ENCODE data around the gene NUCKS1. TPM values are rescaled to one million over a fixed set of nuclear protein-coding genes. Genes with fewer than 3 reads are reported as not detected.

Gene NUCKS1
- total and polyA plus RNA-seq, 2 of the 8 experiments (the other 6 are each of a cell fraction or from before 2014, with no cell fraction given), result 126 to 461 TPM

DNA sequence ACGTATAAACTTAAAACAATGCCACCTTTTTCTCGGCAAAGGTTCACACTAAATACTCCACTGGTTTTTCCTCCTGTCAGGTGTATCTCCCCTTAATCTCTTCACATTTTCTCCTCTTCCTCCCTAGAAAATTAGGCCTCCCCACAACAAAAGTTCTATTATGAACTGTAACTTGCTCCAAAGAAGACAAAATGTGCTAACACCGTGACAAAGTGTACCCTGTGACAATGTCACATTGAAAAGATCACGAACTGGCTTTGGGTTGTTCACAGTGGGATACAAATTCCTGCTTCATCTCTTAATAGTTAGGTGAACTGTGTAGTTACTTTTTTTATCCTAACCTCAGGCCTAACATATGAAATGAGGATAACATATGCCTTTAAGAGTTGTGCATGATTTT lies 6.0 kb downstream of the NUCKS1 start:
- H3K9me3 ChIP-seq (ENCODE audit: insufficient read depth in 2 of 2, low read depth in 1 of 2, low read length in 1 of 2), result no peaks in the 10 kb centered on the region
- no peak overlapping the region for H2BK12ac ChIP-seq (ENCODE audit: low read depth, low read length)
- no peak overlapping the region for H2BK120ac ChIP-seq (replicated peaks; ENCODE audit: low read depth, low read length)
- no peak overlapping the region for H2BK15ac ChIP-seq (ENCODE audit: low read length)
- H3K23ac ChIP-seq (ENCODE audit: insufficient read length), result no peak overlapping the region
- H3K23me2 ChIP-seq (ENCODE audit: low read depth, low read length), result peaks cover 3% of the 10 kb centered on the region; the same call in 1 of the 2 replicates
- H3K56ac ChIP-seq (replicated peaks; ENCODE audit: insufficient read length, low read depth, low read length), result no peak overlapping the region
- no peak overlapping the region for H4K8ac ChIP-seq (ENCODE audit: extremely low read depth, insufficient read depth, low read length)
- peaks cover 36 to 46% of the 10 kb centered on the region in 2 experiments for H4K20me1 ChIP-seq (replicated peaks in 1 of 2; ENCODE audit: control insufficient read depth in 1 of 2, insufficient read depth in 2 of 2, low read length in 2 of 2)
- 56% methylated on average over 4 of the region's 4 CpGs; no CpG with 5 or more reads in 1 of the 2 experiments for WGBS, 2 experiments (ENCODE audit: extremely low coverage in 1 of 2, insufficient coverage in 1 of 2, insufficient read length in 1 of 2, insufficient replicate concordance in 2 of 2, low coverage in 1 of 2, low lambda C conversion rate in 2 of 2, missing lambda C conversion rate in 1 of 2)
- peak overlapping the region in 1 of 4 experiments; percentile 25; a peak in 1 of 8 replicates for H3K4me3 ChIP-seq (ENCODE audit: extremely low read depth in 1 of 4, insufficient read depth in 2 of 4, low read depth in 3 of 4, low read length in 4 of 4)
- H2BK20ac ChIP-seq (ENCODE audit: low read length), result no peak overlapping the region
- H3K79me2 ChIP-seq (ENCODE audit: control insufficient read depth in 1 of 2, insufficient read depth in 2 of 2, low read length in 2 of 2), result peaks cover 53 to 98% of the 10 kb centered on the region in 2 experiments
- H4K91ac ChIP-seq (replicated peaks; ENCODE audit: insufficient read length, low read length), result no peak overlapping the region
- DNase-seq (ENCODE audit: low read depth in 1 of 2, low spot score in 2 of 2), result no peak
- no peak overlapping the region for H2AK5ac ChIP-seq (ENCODE audit: low read depth, low read length)
- no peak overlapping the region for H2AFZ ChIP-seq (ENCODE audit: low read length)
- H3K36me3 ChIP-seq (ENCODE audit: control insufficient read depth in 2 of 4, insufficient read depth in 4 of 4, low read length in 3 of 4), result peaks cover 0 to 10% (median 2%) of the 10 kb centered on the region in 4 experiments; a peak in 3 of 8 replicates
- no peak overlapping the region for H2BK5ac ChIP-seq (ENCODE audit: low read depth, low read length)
- no peak overlapping the region for H3K18ac ChIP-seq (ENCODE audit: extremely low read depth, low read length)
- no peak overlapping the region for H3K14ac ChIP-seq (ENCODE audit: insufficient read length)
- no peak overlapping the region for H3K4ac ChIP-seq (replicated peaks; ENCODE audit: insufficient read length, low read depth, low read length)
- H4K5ac ChIP-seq (ENCODE audit: insufficient read length, low read depth, low read length), result peak overlapping the region; percentile 15
- H3K79me1 ChIP-seq (ENCODE audit: low read depth, low read length), result no peaks in the 10 kb centered on the region
- no peak overlapping the region for H3K27ac ChIP-seq (ENCODE audit: low read depth, low read length)
- no peaks in the 10 kb centered on the region for H3K27me3 ChIP-seq (replicated peaks in 1 of 4; ENCODE audit: control insufficient read depth in 3 of 4, extremely low read depth in 1 of 4, insufficient read depth in 3 of 4, low read length in 3 of 4)
- POLR2A ChIA-PET (ENCODE audit: partially characterized antibody), result interaction anchor here (0.7 to 4.2 kb wide), 6 partner anchors 10 to 425 kb away, joined by 3 to 61 read pairs (median 3); no protein-coding TSS in a partner anchor
- peaks cover 3 to 16% (median 11%) of the 10 kb centered on the region in 4 experiments; a peak in 5 of 7 replicates for H3K4me1 ChIP-seq (replicated peaks in 1 of 4; ENCODE audit: control insufficient read depth in 3 of 4, insufficient read depth in 4 of 4, low read length in 3 of 4)
- no peak for FAIRE-seq
- H3K4me2 ChIP-seq (ENCODE audit: insufficient read depth in 1 of 2, low read depth in 2 of 2, low read length in 2 of 2), result peak overlapping the region; percentile 9 to 15; a peak in 3 of 4 replicates
- CTCF ChIA-PET (ENCODE audit: partially characterized antibody), result interaction anchor here (1.3 kb wide), 1 partner anchor 29 kb away, joined by 3 read pairs; no protein-coding TSS in a partner anchor
- H3K9ac ChIP-seq (replicated peaks in 1 of 4; ENCODE audit: extremely low read depth in 1 of 4, low read depth in 3 of 4, low read length in 3 of 4), result no peak overlapping the region
- no peak for TF ChIP-seq SUZ12 (IDR thresholded peaks at IDR 0.05; ENCODE audit: low read length)
- TF ChIP-seq EGR1 (IDR thresholded peaks at IDR 0.05; ENCODE audit: borderline replicate concordance, low read depth, low read length), result no peak
- no peak for TF ChIP-seq RAD21 (IDR thresholded peaks at IDR 0.05 in 1 of 2, conservative IDR thresholded peaks at IDR 0.05 in 1 of 2; ENCODE audit: low read depth in 2 of 2, low read length in 2 of 2)
- no peak for TF ChIP-seq SAP30 (IDR thresholded peaks at IDR 0.05; ENCODE audit: insufficient read depth, insufficient replicate concordance, low read length)
- no peak for TF ChIP-seq RNF2 (IDR thresholded peaks at IDR 0.05; ENCODE audit: borderline replicate concordance, low read depth, low read length, missing control alignments, poor library complexity, severe bottlenecking)
- TF ChIP-seq ASH2L (IDR thresholded peaks at IDR 0.05; ENCODE audit: low read length), result no peak
- TF ChIP-seq SIN3A (conservative IDR thresholded peaks at IDR 0.05 in 1 of 2, IDR thresholded peaks at IDR 0.05 in 1 of 2; ENCODE audit: low read depth in 1 of 2, low read length in 2 of 2), result no peak
- TF ChIP-seq RXRA (IDR thresholded peaks at IDR 0.05; ENCODE audit: insufficient read depth, low read depth, low read length), result no peak
- TF ChIP-seq CBX5 (IDR thresholded peaks at IDR 0.05; ENCODE audit: low read depth, low read length), result no peak
- TF ChIP-seq FOSL1 (IDR thresholded peaks at IDR 0.05; ENCODE audit: insufficient read depth, low read depth, low read length), result no peak
- TF ChIP-seq CBX8 (IDR thresholded peaks at IDR 0.05; ENCODE audit: borderline replicate concordance, low read depth, low read length), result no peak
- TF ChIP-seq BRCA1 (IDR thresholded peaks at IDR 0.05; ENCODE audit: low read depth, low read length), result no peak

Measured in H1 (cell line).